ENCODE data around the gene SP3.

- no peak for TF ChIP-seq CTCF (IDR thresholded peaks at IDR 0.05)
- no peak for TF ChIP-seq ZFX (IDR thresholded peaks at IDR 0.05; ENCODE audit: borderline replicate concordance)
These were observed 44.5 kb upstream of the SP3 start for GRCh38 chr2:174009488-174010223.

Data from 22Rv1 (cell line).